SK-N-MC (cell line): Measurements from ENCODE around the gene SLC6A19.

Experiments used
- EZH2 ChIP-seq: fragments of 200-600 bp; sonication (generic); IDR thresholded peaks from one replicate; pipeline ENCODE4 v1.6.1; 2017; ENCODE audit warnings: antibody characterized with exemption
- FOXP2 ChIP-seq: optimal IDR thresholded peaks from 2 replicates; pipeline ENCODE3; 2011; ENCODE audit warnings: mild to moderate bottlenecking, moderate library complexity; ENCODE audit not compliant: insufficient read depth; ENCODE audit errors: extremely low read length, control extremely low read depth
- POLR2AphosphoS5 ChIP-seq: IDR thresholded peaks from 2 replicates; pipeline ENCODE4 v1.6.1; 2012; ENCODE audit warnings: mild to moderate bottlenecking, low read depth, low read length, borderline replicate concordance

DNA sequence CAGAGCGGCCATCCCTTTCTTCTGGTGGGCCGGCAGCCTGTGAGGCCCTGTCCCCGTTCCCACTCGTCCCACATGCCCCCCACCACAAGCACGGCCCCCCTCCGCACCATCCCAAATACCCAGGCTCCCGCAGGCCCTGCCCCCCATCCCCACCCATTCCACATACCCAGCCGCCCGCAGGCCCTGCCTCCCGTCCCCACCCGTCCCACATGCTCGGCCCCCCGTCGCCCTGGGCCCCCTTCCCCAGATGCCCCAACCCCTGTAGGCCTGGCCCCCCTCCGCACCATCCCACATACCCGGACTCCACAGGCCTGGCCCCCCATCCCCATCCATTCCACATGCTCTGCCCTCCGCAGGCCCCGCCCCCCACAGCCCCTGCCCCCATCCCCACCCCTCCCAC lies 11.5 kb downstream of the SLC6A19 start:
- TF ChIP-seq POLR2AphosphoS5 (no peak), EZH2 (no peak), FOXP2 (no peak)
